Activated CD4-positive, alpha-beta memory T cell treated with anti-CD3 and anti-CD28 coated beads, Interleukin-2, amount 10 ng/mL, durations not matched to agents 7 days and 5 days (primary cell): Measurements from ENCODE around the gene MCC. TPM values are rescaled to one million over a fixed set of nuclear protein-coding genes. Genes with fewer than 3 reads are reported as not detected.

Source experiments
- CTCF ChIA-PET: fragments of 350-600 bp; sonication (Branson Sonifier 250); formaldehyde crosslinking; loops from one replicate; lab custom pipeline; 2021; ENCODE audit warnings: antibody characterized with exemption, inconsistent platforms; lab: Charles Lee
- POLR2A ChIA-PET: fragments of 350-600 bp; sonication (Branson Sonifier 250); formaldehyde crosslinking; loops from one replicate; lab custom pipeline; 2021; ENCODE audit warnings: antibody characterized with exemption; lab: Charles Lee
- DNase-seq: peaks from one replicate; pipeline ENCODE4 v3.0.0-alpha.2; 2020
- H3K27ac Mint-ChIP-seq: one replicate; pipeline ENCODE4 v1.8.0; 2021; ENCODE audit warnings: mild to moderate bottlenecking, mixed read lengths
- H3K27me3 Mint-ChIP-seq: one replicate; pipeline ENCODE4 v1.8.0; 2021; ENCODE audit warnings: mixed read lengths
- H3K36me3 Mint-ChIP-seq: one replicate; pipeline ENCODE4 v1.8.0; 2021; ENCODE audit warnings: low read depth, mixed read lengths
- H3K4me1 Mint-ChIP-seq: one replicate; pipeline ENCODE4 v1.8.0; 2021; ENCODE audit warnings: mixed read lengths
- H3K4me3 Mint-ChIP-seq: one replicate; pipeline ENCODE4 v1.8.0; 2021; ENCODE audit warnings: mild to moderate bottlenecking, mixed read lengths
- H3K9me3 Mint-ChIP-seq: one replicate; pipeline ENCODE4 v1.8.0; 2021; ENCODE audit warnings: mixed read lengths
- total RNA-seq, 2 experiments: library from RNA; stranded (reverse); gene quantifications; one replicate each; pipeline ENCODE4 v1.2.3, GENCODE V29; 2021

MCC gene
- total RNA-seq, 2 experiments from 2014 or later, result 8.6 to 10.4 TPM

DNA sequence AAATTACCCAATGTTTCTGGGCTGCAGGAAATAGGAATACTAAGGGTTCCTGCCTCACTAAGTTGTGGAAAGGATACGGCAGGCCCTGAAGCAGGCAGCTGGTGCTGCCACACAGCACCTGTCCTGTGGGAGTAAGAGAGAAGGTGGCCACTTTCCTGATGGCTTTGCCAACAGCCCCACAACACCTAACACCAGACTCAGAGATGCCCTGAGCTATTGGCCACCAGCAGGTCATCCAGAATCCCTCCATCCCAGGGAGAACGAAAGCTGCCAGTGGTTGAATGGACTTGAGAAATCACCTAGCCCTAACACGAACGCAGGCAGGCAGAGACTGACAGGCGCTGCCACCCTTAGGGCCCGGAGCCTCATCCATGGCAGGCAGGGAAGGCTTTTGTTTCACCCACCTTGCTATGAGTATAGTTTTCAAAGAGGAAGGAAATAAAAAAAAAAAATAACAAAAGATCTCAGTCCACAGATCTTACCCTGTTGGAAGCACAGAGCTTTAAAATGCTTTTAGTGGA, 429.5 kb downstream of the MCC start:
- H3K9me3 Mint-ChIP-seq, result no peaks in the 10 kb centered on the region
- POLR2A ChIA-PET, result no interaction called here
- no peak overlapping the region for H3K4me3 Mint-ChIP-seq

DNA sequence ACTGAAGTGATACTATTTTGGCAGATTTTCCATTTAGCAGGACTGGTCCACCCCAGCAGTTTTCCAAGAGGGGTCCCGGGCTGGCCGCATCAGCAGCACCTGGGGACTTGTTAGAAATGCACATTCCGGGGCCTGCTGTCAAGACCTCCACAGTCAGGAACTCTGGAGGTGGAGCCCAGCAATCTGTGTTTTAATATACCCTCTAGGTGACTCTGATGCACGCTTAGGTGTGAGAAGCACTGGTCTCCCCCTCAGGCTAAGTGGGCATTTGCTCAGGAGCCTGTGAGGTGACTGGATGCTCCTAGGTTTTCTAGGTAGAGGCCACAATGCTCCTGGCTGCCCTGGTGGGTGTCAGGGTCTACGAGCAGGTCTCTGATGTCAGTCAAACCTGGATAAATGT, 430.0 kb downstream of the MCC start:
- Mint-ChIP-seq H3K9me3 (no peaks in the 10 kb centered on the region), H3K4me3 (no peak overlapping the region), H3K27ac (no peak overlapping the region), H3K36me3 (peaks cover 9% of the 10 kb centered on the region), H3K27me3 (no peaks in the 10 kb centered on the region), H3K4me1 (peaks cover 31% of the 10 kb centered on the region)
- CTCF ChIA-PET, result no interaction called here
- POLR2A ChIA-PET, result no interaction called here
- DNase-seq, result no peak

More for the DNA sequence above, 429.5 kb downstream of the MCC start:
- peaks cover 36% of the 10 kb centered on the region for H3K4me1 Mint-ChIP-seq
- no peaks in the 10 kb centered on the region for H3K27me3 Mint-ChIP-seq
- H3K27ac Mint-ChIP-seq, result no peak overlapping the region
- H3K36me3 Mint-ChIP-seq, result peaks cover 13% of the 10 kb centered on the region
- no peak for DNase-seq
- CTCF ChIA-PET, result interaction anchor here (1.1 kb wide), 1 partner anchor 10 kb away, joined by 3 read pairs; no protein-coding TSS in a partner anchor

DNA sequence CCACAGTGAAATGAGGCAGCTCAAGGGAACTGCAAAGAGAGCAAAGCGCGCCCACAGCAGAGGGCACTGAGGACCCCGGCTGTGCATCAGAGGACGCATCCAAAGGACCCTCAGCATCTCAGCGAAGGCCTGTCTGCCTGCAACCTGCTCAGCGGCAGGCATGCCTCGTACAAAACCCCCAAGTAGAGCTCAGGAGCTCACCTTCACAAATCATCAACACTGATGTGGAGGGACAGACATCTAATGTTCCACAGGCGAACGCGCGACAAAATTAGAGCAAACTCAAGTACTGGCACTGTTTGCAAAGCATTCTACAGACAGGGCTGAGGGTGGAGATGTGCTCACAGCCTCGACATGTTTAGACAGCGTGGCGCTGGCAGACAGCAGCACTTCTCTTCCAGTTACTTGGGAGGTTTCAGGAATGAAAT, 430.7 kb downstream of the MCC start:
- Mint-ChIP-seq H3K4me3 (no peak overlapping the region), H3K27ac (no peak overlapping the region), H3K36me3 (peaks cover 3% of the 10 kb centered on the region), H3K9me3 (no peaks in the 10 kb centered on the region), H3K27me3 (no peaks in the 10 kb centered on the region), H3K4me1 (peaks cover 28% of the 10 kb centered on the region)
- DNase-seq, result no peak
- POLR2A ChIA-PET, result no interaction called here
- CTCF ChIA-PET, result no interaction called here

DNA sequence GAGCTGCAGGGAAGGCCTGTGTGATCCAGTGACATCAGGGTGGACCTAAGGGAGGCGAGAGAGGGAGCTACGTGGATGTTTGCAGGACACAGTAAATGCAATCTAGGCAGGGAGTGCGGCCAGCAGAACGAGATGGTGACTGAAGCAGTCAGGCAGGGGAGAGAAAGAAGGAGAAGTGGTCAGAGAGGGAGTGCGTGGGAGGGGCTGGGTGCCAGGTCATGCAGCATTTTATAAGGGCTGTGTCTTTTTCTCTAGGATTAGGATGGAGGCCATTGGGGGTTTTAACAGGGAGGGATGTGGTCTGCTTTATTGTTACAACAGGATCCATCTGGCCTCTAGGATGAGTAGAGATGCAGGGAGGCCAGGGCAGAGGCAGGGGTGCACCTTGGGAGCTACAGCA, 431.3 kb downstream of the MCC start:
- no peak for DNase-seq
- H3K4me1 Mint-ChIP-seq, result peaks cover 27% of the 10 kb centered on the region
- no peak overlapping the region for H3K27ac Mint-ChIP-seq
- H3K4me3 Mint-ChIP-seq, result no peak overlapping the region
- ChIA-PET POLR2A (no interaction called here), CTCF (no interaction called here)
- peaks cover 5% of the 10 kb centered on the region for H3K36me3 Mint-ChIP-seq
- H3K9me3 Mint-ChIP-seq, result no peaks in the 10 kb centered on the region
- no peaks in the 10 kb centered on the region for H3K27me3 Mint-ChIP-seq

DNA sequence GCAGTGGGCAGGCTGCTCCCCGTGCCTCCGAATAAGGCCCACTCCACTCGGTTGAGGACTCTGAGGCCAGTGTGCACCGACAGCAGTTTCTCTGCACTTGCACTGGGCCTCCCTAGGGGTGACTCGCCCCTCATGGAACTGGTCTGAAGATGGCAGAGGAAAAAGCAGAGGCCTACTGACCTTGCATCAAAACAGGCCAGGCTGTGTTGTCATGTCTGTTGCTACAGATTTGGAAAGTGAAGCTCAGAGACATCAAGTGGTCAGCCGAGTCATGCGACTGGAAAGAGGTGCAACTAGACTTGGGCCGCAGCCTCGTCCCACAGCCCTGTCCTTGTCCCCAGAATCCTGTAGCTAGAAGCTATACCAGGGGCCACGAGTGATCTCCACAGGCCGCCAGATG, 433.4 kb downstream of the MCC start:
- DNase-seq, result no peak
- no peak overlapping the region for H3K27ac Mint-ChIP-seq
- H3K36me3 Mint-ChIP-seq, result peaks cover 12% of the 10 kb centered on the region
- POLR2A ChIA-PET, result interaction anchor here (1.2 to 1.6 kb wide), 2 partner anchors 10 to 33 kb away, joined by 3 to 4 read pairs; no protein-coding TSS in a partner anchor
- CTCF ChIA-PET, result no interaction called here
- H3K9me3 Mint-ChIP-seq, result no peaks in the 10 kb centered on the region
- peaks cover 35% of the 10 kb centered on the region for H3K4me1 Mint-ChIP-seq
- H3K4me3 Mint-ChIP-seq, result no peak overlapping the region
- no peaks in the 10 kb centered on the region for H3K27me3 Mint-ChIP-seq

DNA sequence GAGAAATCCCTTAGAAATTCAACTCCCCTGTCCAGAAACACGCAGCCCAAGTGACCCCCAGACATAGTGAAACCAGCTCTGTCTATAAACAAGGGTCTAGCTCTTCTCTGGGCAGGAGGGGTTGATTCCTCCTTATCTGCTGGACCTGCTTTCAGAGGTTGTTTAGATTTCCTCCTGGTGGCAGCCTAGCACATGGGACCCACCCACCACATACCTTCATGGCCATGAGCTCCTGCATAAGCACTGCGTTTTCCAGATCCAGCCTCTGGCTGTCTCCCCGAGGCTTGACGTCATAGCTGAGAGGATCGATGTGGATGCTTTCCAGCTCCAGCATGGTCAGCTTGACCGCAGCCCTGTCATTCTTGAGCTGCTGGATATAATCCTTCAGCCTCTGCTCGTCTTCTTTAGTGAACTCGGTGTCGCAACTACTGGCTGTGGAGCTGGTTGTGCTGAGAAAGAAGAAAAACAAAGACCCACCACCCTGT, 434.7 kb downstream of the MCC start:
- ChIA-PET CTCF (no interaction called here), POLR2A (interaction anchor here (1.2 to 4.2 kb wide), 3 partner anchors 8 to 31 kb away, joined by 3 to 28 read pairs (median 11); no protein-coding TSS in a partner anchor)
- Mint-ChIP-seq H3K9me3 (no peaks in the 10 kb centered on the region), H3K4me3 (no peak overlapping the region), H3K36me3 (peaks cover 12% of the 10 kb centered on the region), H3K27ac (no peak overlapping the region), H3K27me3 (no peaks in the 10 kb centered on the region), H3K4me1 (peaks cover 37% of the 10 kb centered on the region)
- DNase-seq, result no peak

DNA sequence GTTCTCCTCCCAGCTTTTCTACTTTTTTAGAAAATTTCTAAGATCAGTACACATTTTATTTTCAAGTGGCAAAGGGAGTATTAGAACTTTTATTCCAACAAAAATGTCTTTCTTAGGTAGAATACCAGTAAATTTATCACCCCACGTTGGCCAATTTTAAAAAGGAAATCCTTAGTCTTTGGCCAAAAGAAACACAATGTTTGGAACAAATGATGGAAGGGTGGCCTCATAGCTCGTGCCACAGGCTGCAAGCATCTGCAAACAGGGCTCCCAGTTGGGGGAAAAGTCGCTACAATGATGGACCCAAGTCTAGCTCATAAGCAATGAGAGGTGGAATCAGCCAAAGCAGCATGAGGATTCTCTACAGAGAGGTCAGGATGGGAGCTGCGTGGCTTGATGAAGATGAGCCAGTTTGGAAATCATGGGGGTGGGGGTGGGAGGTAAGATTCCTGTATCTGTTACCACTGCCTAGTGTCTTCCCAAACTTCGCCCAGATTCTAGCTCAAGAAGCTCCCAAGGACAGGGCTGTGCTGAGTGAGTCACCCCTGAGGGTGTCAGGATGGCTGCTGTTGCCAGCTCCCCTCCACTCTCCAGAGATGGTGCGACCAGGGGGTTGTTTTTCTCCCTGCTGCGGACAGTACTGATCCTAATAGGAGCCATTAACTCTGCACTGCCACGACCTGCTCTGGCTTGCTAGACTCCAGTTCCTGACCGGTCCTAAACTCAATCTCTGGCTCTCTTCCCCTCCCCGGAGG, 436.0 kb downstream of the MCC start:
- no peaks in the 10 kb centered on the region for H3K27me3 Mint-ChIP-seq
- H3K36me3 Mint-ChIP-seq, result peaks cover 12% of the 10 kb centered on the region
- ChIA-PET POLR2A (interaction anchor here (0.6 to 4.2 kb wide), 9 partner anchors 7 to 243 kb away, joined by 3 to 28 read pairs (median 5); partner anchors contain the start of gene DCP2), CTCF (interaction anchor here (0.8 to 3.3 kb wide), 3 partner anchors 10 to 56 kb away, joined by 3 to 15 read pairs (median 3); no protein-coding TSS in a partner anchor)
- DNase-seq, result no peak
- no peak overlapping the region for H3K4me3 Mint-ChIP-seq
- H3K27ac Mint-ChIP-seq, result peak overlapping the region; percentile 89
- no peaks in the 10 kb centered on the region for H3K9me3 Mint-ChIP-seq
- peaks cover 45% of the 10 kb centered on the region for H3K4me1 Mint-ChIP-seq

DNA sequence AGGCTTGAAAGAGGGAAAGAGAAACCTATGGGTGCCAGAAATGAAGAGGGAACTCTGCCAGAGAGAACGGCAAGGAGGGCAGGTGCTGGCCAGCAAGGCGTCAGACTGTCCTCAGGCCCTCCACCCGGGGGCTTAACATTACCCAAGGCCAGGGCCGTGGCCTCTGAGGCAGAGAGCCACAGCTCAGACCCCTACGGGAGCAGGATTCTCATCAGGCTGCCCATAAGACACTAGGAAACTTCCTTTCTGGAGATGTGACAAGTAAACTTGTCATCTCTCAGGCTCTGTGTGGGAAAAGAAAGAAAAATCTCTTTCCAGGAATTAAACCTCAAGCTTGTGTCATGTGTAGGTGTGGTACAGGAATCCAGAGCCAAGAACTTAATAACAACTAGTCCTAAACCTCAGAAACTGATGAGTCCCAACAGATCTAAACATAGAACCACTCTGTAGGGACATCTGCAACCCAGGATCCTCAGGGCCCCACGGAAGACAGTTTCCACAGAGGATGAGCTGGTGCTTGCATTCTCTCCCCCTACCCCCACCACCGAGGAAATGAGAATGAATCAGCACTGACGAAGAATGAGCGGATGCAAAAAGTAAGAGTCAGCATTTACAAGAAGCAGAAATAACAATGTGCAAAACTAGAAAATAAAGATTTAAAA, 437.4 kb downstream of the MCC start:
- no peaks in the 10 kb centered on the region for H3K9me3 Mint-ChIP-seq
- H3K27me3 Mint-ChIP-seq, result no peaks in the 10 kb centered on the region

DNA sequence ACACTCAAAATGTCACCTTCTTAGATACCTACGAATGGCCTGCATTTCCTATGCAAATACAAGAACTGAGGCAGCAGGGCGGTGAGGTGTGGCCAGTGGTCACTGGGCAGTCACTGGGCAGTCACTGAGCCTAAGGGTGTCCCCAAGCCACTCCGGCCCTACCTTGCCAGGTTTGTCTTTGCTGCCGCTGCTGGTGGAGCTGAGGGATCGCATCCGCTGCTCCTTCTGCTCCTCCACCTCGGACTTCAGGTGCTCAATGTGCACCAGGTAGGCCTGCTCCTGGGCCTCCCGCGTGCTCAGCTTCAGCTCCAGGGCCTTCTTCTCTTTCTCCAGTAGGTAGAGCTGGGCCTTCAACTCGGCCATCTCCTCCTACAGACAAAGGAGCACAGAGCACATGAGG, 439.3 kb downstream of the MCC start:
- Mint-ChIP-seq H3K27me3 (no peaks in the 10 kb centered on the region), H3K36me3 (peaks cover 11% of the 10 kb centered on the region), H3K4me3 (no peak overlapping the region), H3K9me3 (no peaks in the 10 kb centered on the region), H3K27ac (no peak overlapping the region), H3K4me1 (peaks cover 45% of the 10 kb centered on the region)
- ChIA-PET CTCF (no interaction called here), POLR2A (no interaction called here)
- no peak for DNase-seq

More for the DNA sequence above, 437.4 kb downstream of the MCC start:
- Mint-ChIP-seq H3K27ac (peak overlapping the region; percentile 89), H3K4me1 (peaks cover 45% of the 10 kb centered on the region), H3K36me3 (peaks cover 12% of the 10 kb centered on the region), H3K4me3 (peak overlapping the region; percentile 7)
- POLR2A ChIA-PET, result interaction anchor here (0.7 to 4.2 kb wide), 10 partner anchors 9 to 244 kb away, joined by 3 to 28 read pairs (median 5); partner anchors contain the start of gene DCP2
- peak; percentile 69 for DNase-seq
- CTCF ChIA-PET, result interaction anchor here (0.8 to 3.3 kb wide), 4 partner anchors 28 to 75 kb away, joined by 3 to 15 read pairs (median 3); no protein-coding TSS in a partner anchor

DNA sequence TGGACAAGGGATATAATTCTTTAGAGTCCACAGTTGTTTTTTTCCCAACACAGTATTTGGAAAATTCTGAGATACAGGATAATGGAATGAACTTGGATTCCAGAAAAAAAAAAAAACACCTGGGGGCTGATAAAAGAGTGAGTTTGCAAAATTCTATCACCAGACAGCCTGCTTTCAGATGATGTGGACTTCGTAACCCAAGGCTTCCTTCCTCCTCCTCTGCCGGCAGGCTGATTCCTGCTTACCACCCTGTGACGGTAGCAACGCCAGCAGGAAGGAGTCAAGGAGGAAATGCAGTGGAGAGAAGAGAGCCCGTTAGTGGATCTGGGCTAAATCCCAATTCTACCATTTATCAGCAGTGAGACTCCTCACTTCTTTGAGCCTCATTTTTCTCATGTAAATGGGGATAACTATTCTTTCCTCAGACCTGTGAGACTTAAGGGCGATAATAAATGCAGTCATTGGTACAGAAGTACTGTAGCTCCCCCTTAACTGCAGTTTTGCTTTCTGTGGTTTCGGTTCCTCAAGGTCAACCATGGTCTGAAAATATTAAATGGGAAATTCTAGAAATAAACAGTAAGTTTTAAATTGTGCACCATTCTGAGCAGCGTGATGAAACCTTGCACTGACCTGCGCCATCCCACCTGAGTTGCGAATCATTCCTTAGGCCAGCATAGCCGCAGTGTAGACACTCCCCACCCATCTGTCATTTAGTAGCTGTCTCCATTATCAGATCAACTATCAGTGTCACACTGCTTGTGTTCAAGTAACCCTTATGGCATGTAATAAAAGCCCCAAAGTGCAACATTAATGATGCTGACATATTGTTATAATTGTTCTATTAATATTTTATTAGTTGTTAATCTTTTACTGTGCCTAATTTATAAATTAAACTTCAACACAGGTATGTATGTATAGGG, 440.3 kb downstream of the MCC start:
- DNase-seq, result no peak
- Mint-ChIP-seq H3K9me3 (no peaks in the 10 kb centered on the region), H3K4me1 (peaks cover 44% of the 10 kb centered on the region), H3K36me3 (peaks cover 9% of the 10 kb centered on the region), H3K27ac (no peak overlapping the region), H3K4me3 (no peak overlapping the region), H3K27me3 (no peaks in the 10 kb centered on the region)
- CTCF ChIA-PET, result interaction anchor here (1.1 kb wide), 1 partner anchor 52 kb away, joined by 3 read pairs; no protein-coding TSS in a partner anchor
- POLR2A ChIA-PET, result interaction anchor here (1.2 kb wide), 1 partner anchor 25 kb away, joined by 4 read pairs; no protein-coding TSS in a partner anchor

DNA sequence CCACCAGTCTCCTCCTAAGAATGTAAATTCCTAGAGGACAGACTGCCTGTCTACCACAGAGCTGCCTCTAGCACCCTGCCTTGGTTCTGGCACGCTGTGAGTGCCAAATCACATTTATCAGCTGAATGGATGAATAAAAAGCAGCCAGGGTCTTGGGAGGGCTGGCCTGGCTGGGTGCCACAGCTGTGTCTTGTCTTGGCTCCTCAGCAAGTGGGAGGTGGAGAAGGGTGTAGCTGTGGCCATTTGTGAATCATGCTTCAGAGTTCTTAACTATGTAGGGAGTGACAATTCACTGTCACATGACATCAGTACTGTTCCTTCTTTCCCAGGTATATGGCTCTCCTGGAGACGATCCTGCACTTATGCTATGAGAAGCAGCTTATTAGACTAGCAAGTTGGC, 441.0 kb downstream of the MCC start:
- Mint-ChIP-seq H3K9me3 (no peaks in the 10 kb centered on the region), H3K4me3 (no peak overlapping the region), H3K4me1 (peaks cover 38% of the 10 kb centered on the region), H3K27me3 (no peaks in the 10 kb centered on the region), H3K36me3 (peaks cover 9% of the 10 kb centered on the region), H3K27ac (no peak overlapping the region)
- DNase-seq, result no peak
- POLR2A ChIA-PET, result interaction anchor here (1.2 kb wide), 1 partner anchor 24 kb away, joined by 4 read pairs; no protein-coding TSS in a partner anchor
- CTCF ChIA-PET, result interaction anchor here (1.1 kb wide), 1 partner anchor 51 kb away, joined by 3 read pairs; no protein-coding TSS in a partner anchor
